CD4-positive, alpha-beta T cell treated with Interleukin-10 for 1 hour (primary cell): ENCODE measurements around the gene ANKRD34B.

Source experiments
- DNase-seq: peaks from one replicate; pipeline ENCODE4 v3.0.0-alpha.2; 2020

ANKRD34B gene

DNA sequence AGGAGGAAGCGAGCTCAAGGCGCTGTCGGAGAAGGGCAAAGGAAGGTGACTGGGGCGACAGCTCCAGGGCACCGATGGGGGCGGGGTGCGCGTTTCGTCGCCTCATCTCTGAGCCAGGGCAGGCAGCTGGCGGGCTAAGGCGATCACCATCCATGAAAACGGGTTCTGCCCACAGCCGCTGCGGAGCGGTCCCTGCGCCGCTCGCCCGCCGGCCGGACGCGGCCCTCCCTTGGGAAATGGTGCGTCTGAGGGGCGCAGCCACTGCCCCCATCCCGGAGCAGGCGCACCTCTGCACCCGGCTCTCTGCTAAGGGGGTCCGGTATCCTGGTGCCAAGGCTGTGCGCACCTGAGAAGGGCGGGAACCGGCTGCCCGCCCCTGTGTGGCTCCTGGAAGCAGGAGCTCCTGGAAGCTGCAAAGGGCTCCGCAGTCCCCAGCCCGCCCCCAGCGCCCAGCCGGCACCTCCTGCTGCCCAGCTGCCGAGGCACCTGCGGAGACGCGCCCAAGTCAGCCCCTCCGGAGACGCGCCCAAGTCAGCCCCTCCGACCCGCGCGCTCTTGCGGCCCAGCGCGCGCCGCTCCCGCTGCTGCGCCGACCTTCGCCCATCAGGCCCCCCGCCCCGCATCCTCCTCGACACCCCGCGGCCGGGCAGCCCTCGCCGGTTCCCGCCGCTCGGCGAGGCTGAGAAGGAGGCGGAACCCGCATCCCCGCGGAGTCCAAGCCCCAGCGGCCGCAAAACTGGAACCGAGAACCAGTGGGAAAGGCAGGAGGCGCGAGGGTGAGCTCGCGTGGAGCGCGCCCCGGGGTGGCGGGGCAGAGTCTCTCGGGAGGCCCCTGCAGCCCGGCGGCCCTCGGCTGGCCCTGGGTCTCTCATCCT, 757 bp downstream of the ANKRD34B start:
- DNase-seq = no peak

- DNase-seq = no peak
Measured at GRCh38 chr5:80568251-80568650, 1.8 kb downstream of the ANKRD34B start.

GRCh38 chr5:80566711-80567259, 3.3 kb downstream of the ANKRD34B start:
- DNase-seq = no peak

DNA sequence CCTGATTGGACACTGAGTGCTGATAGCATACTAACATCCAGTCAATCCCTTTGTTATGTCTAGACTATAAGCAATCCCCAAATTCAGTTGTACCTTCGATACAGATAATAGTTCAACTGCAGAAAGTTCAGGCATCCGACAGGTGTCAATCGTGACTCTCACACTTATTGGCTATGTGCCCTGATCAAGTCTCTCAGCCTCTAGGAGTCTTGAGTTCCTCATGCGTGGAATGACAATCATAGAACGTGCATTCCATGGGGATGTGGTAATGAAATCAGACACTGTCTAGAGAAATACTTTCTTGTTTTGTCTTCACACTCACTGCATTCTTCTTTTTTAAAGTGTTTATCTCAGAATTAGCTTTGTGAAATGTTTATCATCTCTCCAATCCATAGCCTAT, 4.8 kb downstream of the ANKRD34B start:
- DNase-seq = no peak

DNA sequence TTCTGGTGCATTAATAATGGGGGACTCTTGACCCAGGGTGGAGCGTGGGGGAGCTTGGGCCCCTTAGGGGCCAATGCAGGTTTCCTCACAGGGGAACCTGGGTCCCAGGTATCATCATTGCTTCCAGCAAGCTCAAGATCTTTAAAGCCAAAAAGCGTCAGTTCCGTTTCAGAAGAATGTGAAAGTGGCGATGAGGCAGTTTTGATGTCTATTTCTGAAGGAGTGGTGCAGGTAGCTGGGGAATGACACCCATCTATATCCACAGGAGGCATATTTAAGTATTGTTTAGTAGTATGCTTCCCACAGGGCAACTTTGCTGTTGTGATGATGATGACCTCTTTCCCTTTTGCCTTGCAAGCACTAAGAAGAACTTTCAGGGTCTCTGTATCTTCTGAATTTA, 10.8 kb downstream of the ANKRD34B start:
- no peak for DNase-seq

- no peak for DNase-seq
Measured at GRCh38 chr5:80555099-80555498, 15.0 kb downstream of the ANKRD34B start.

- DNase-seq = no peak
Measured at GRCh38 chr5:80554646-80555045, 15.4 kb downstream of the ANKRD34B start.

GRCh38 chr5:80541392-80541791, 28.7 kb downstream of the ANKRD34B start:
- no peak for DNase-seq

DNA sequence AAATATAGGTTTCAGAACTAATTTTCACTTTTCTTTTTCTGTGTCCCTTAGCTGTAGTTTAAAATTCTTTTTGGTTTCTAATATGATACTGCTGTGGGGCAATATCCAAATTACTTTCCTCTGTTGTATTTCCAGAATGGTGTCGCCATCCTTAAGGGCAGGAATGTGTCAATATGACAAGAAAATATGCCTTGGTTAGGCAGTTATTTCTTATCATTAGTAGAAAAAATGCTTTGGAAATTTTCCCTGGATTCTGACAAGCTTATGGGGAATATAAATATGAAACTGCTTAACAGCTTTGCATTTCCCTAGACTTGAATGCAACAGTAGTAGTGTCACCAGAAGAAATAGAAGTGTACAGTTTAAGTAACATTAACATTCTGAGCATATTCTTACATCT, 29.4 kb downstream of the ANKRD34B start:
- no peak for DNase-seq

- DNase-seq = no peak
Measured at GRCh38 chr5:80516826-80517225, 53.3 kb downstream of the ANKRD34B start.

DNA sequence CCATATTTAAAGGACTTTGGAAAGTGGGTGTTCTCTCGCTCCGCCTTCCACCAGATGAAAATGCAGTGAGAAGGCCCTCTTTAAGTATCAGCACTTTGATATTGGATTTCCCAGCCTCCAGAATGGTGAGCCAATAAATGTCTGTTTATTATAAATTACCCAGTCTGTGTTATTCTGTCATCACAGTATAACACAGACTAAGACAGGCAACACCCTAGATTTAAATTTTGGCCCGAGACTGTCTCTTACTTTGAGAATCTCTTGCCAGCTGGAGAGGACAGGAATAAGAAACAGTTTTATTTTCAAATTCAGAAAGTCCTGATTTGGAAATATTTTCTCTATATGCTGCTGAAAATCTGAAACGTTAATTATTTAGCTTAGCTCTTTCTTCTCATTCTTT, 60.7 kb downstream of the ANKRD34B start:
- DNase-seq = no peak

GRCh38 chr5:80508844-80509243, 61.2 kb downstream of the ANKRD34B start:
- no peak for DNase-seq

DNA sequence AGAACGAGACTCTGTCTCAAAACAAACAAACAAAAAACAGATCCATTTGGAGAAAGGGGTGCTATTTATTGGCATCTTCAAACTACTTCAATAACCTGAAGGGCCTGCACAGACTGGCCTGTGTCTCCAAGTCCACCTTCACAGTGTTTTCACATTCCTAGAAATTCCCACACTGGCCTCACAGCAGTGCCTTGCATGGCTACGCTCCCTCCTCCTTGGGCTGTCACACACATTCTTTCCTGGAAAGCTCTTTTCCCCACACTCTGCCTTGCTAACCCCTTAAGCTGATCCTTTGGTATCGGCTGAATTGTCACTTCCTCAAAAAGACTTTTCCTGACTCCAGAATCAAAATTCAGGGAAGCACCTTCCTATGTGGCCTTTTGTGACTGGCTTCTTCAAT, 62.4 kb downstream of the ANKRD34B start:
- no peak for DNase-seq
